GM21529 (cell line): ENCODE measurements around the gene HIPK2.
A peak's percentile ranks its signal among the peaks of the same experiment; 100 is the strongest.

Source experiments
- ATAC-seq: cut with Tn5 transposase; IDR thresholded peaks from one replicate; pipeline ENCODE4 v1.9.1; 2021; ENCODE audit not compliant: unreplicated experiment

The HIPK2 gene

GRCh38 chr7:139658296-139658695 is 119.5 kb downstream of the HIPK2 start:
- no peak for ATAC-seq

GRCh38 chr7:139657725-139658124 is 120.1 kb downstream of the HIPK2 start:
- no peak for ATAC-seq

- no peak for ATAC-seq
Measured at GRCh38 chr7:139656387-139656786, 121.4 kb downstream of the HIPK2 start.

GRCh38 chr7:139655305-139655704 is 122.5 kb downstream of the HIPK2 start:
- no peak for ATAC-seq

GRCh38 chr7:139654276-139655181 is 123.3 kb downstream of the HIPK2 start:
- no peak for ATAC-seq

- ATAC-seq: no peak
Measured at GRCh38 chr7:139651914-139652313, 125.9 kb downstream of the HIPK2 start.

GRCh38 chr7:139651308-139651707 is 126.5 kb downstream of the HIPK2 start:
- ATAC-seq: no peak

GRCh38 chr7:139650429-139651100 is 127.2 kb downstream of the HIPK2 start:
- ATAC-seq: no peak

GRCh38 chr7:139648941-139649425 is 128.8 kb downstream of the HIPK2 start:
- peak; percentile 91 for ATAC-seq

- ATAC-seq: no peak
Measured at GRCh38 chr7:139648391-139648861, 129.4 kb downstream of the HIPK2 start.

GRCh38 chr7:139647814-139648390 is 129.9 kb downstream of the HIPK2 start:
- ATAC-seq: no peak

- ATAC-seq: no peak
Measured at GRCh38 chr7:139647085-139647484, 130.7 kb downstream of the HIPK2 start.

- no peak for ATAC-seq
Measured at GRCh38 chr7:139646566-139646965, 131.2 kb downstream of the HIPK2 start.

- ATAC-seq: no peak
Measured at GRCh38 chr7:139645572-139646523, 131.9 kb downstream of the HIPK2 start.

GRCh38 chr7:139643951-139644585 is 133.7 kb downstream of the HIPK2 start:
- no peak for ATAC-seq

- ATAC-seq: no peak
Measured at GRCh38 chr7:139642283-139642682, 135.5 kb downstream of the HIPK2 start.

GRCh38 chr7:139641337-139641992 is 136.3 kb downstream of the HIPK2 start:
- ATAC-seq: no peak

- ATAC-seq: no peak
Measured at GRCh38 chr7:139640681-139641080, 137.1 kb downstream of the HIPK2 start.

- ATAC-seq: no peak
Measured at GRCh38 chr7:139639563-139639962, 138.2 kb downstream of the HIPK2 start.
